Keratinocyte (primary cell): ENCODE measurements around the gene MANBA. TPM values are rescaled to one million over a fixed set of nuclear protein-coding genes. Genes with fewer than 3 reads are reported as not detected.

ENCODE experiments used
- DNase-seq: peaks from one replicate; pipeline ENCODE4 v3.0.0-alpha.2; 2011; ENCODE audit warnings: low read depth, missing footprints, low spot score
- FAIRE-seq: peaks from 2 replicates; lab custom pipeline; 2011; peaks lifted over from hg19 to GRCh38; lab: Jason Lieb, UNC
- H2AFZ ChIP-seq: 2 replicates; pipeline ENCODE4 v1.6.0; 2012; ENCODE audit warnings: low read length, control low read depth, inconsistent platforms; ENCODE audit not compliant: control insufficient read depth
- H3K27ac ChIP-seq: 2 replicates; pipeline ENCODE4 v1.5.1; 2011; ENCODE audit warnings: low read length; ENCODE audit not compliant: control insufficient read depth, insufficient read depth
- H3K27me3 ChIP-seq: 3 replicates; pipeline ENCODE4 v1.6.0; 2011; ENCODE audit warnings: low read length; ENCODE audit not compliant: control insufficient read depth, insufficient read depth; ENCODE audit errors: extremely low read depth
- H3K36me3 ChIP-seq, 2 experiments: 2 replicates in 1 of 2; 3 replicates in 1 of 2; pipeline ENCODE4 v1.5.1; 2011; ENCODE audit warnings: low read length in 2 of 2, mild to moderate bottlenecking in 1 of 2; ENCODE audit not compliant: control insufficient read depth in 2 of 2, insufficient read depth in 2 of 2; ENCODE audit errors: extremely low read depth in 1 of 2
- H3K4me1 ChIP-seq: 3 replicates; pipeline ENCODE4 v1.5.1; 2011; ENCODE audit warnings: low read length; ENCODE audit not compliant: control insufficient read depth, insufficient read depth; ENCODE audit errors: extremely low read depth
- H3K4me2 ChIP-seq: 3 replicates; pipeline ENCODE4 v1.6.0; 2011; ENCODE audit warnings: low read depth, low read length; ENCODE audit not compliant: control insufficient read depth, insufficient read depth; ENCODE audit errors: extremely low read depth
- H3K4me3 ChIP-seq, 3 experiments: fragments of 200-600 bp in 1 of 3; sonication (generic) in 1 of 3; 2 replicates in 2 of 3; 3 replicates in 1 of 3; pipeline ENCODE4 v1.5.1; 2011 to 2016; ENCODE audit warnings: low read length in 3 of 3, mild to moderate bottlenecking in 3 of 3, control low read depth in 2 of 3, inconsistent platforms in 1 of 3, low read depth in 1 of 3, mixed read lengths in 1 of 3, mixed run types in 1 of 3, moderate library complexity in 1 of 3; ENCODE audit not compliant: control insufficient read depth in 2 of 3, insufficient read depth in 2 of 3; ENCODE audit errors: extremely low read depth in 1 of 3
- H3K79me2 ChIP-seq: 2 replicates; pipeline ENCODE4 v1.6.0; 2012; ENCODE audit warnings: low read length; ENCODE audit not compliant: control insufficient read depth, insufficient read depth
- H3K9ac ChIP-seq: 3 replicates; pipeline ENCODE4 v1.6.0; 2011; ENCODE audit warnings: low read length; ENCODE audit not compliant: control insufficient read depth, insufficient read depth; ENCODE audit errors: extremely low read depth
- H3K9me1 ChIP-seq: 3 replicates; pipeline ENCODE4 v1.6.0; 2011; ENCODE audit warnings: low read length; ENCODE audit not compliant: control insufficient read depth, insufficient read depth; ENCODE audit errors: extremely low read depth
- H3K9me3 ChIP-seq: 2 replicates; pipeline ENCODE4 v1.5.1; 2012; ENCODE audit warnings: low read depth, low read length; ENCODE audit not compliant: control insufficient read depth
- H4K20me1 ChIP-seq: 3 replicates; pipeline ENCODE4 v1.6.0; 2011; ENCODE audit warnings: low read length; ENCODE audit not compliant: control insufficient read depth, insufficient read depth; ENCODE audit errors: extremely low read depth
- CTCF ChIP-seq, 3 experiments: IDR thresholded peaks in 1 of 3; conservative IDR thresholded peaks in 1 of 3; optimal IDR thresholded peaks in 1 of 3; 2 replicates in 2 of 3; 3 replicates in 1 of 3; pipeline versions ENCODE3 to v1.5.1; 2011; ENCODE audit warnings: low read length in 3 of 3, mild to moderate bottlenecking in 3 of 3, moderate library complexity in 2 of 3, control low read depth in 1 of 3, inconsistent platforms in 1 of 3; ENCODE audit not compliant: insufficient read depth in 2 of 3; ENCODE audit errors: extremely low read depth in 1 of 3
- EZH2 ChIP-seq: IDR thresholded peaks from one replicate; pipeline ENCODE4 v1.6.1; 2012; ENCODE audit warnings: inconsistent platforms, mild to moderate bottlenecking, low read length, moderate library complexity
- dilution Hi-C: fragments of 300-500 bp; cut with MboI; formaldehyde crosslinking; loops from one replicate; pipeline ENCODE4 v1.7.0; 2020; ENCODE audit warnings: low sequenced_read_pairs; ENCODE audit not compliant: extremely low pct_ligation_motif_present
- polyA plus RNA-seq, 5 experiments: library from polyadenylated mRNA; depleted of rRNA in 3 of 5; stranded (reverse) in 3 of 5; stranded (forward) in 1 of 5; unstranded in 1 of 5; fragments of >200 nt; gene quantifications; 1 replicate in 1 of 5; 2 replicates in 3 of 5; 3 replicates in 1 of 5; pipeline versions ENCODE4 v1.2.1 to v1.2.3, GENCODE V29; 2011 to 2012; ENCODE audit warnings: missing spikeins in 2 of 5, low read depth in 1 of 5, low replicate concordance in 1 of 5

Gene MANBA
- polyA plus RNA-seq, 1 donor (not counting 4 experiments of a cell fraction or from before 2014, with no cell fraction given) = 9.3 TPM

- no peak overlapping the region for H3K27ac ChIP-seq
- H3K36me3 ChIP-seq = peaks cover 16 to 32% of the 10 kb centered on the region in 2 experiments
- FAIRE-seq (no peak), DNase-seq (no peak)
- no peaks in the 10 kb centered on the region for H3K9me1 ChIP-seq
- H3K4me1 ChIP-seq = peaks cover 5% of the 10 kb centered on the region
- no peak overlapping the region for H3K4me2 ChIP-seq
- H3K27me3 ChIP-seq = no peaks in the 10 kb centered on the region
- dilution Hi-C loops = no loop called here
- H3K9ac ChIP-seq = no peak overlapping the region
- no peaks in the 10 kb centered on the region for H3K79me2 ChIP-seq
- H4K20me1 ChIP-seq = no peaks in the 10 kb centered on the region
- no peak overlapping the region for H2AFZ ChIP-seq
- no peak for TF ChIP-seq CTCF (optimal IDR thresholded peaks at IDR 0.05 in 1 of 3, IDR thresholded peaks at IDR 0.05 in 1 of 3, conservative IDR thresholded peaks at IDR 0.05 in 1 of 3; ENCODE audit: extremely low read depth in 1 of 3, insufficient read depth in 2 of 3, low read length in 3 of 3)
- TF ChIP-seq EZH2 = no peak
- no peaks in the 10 kb centered on the region for H3K9me3 ChIP-seq
- no peak overlapping the region for H3K4me3 ChIP-seq
Measured at GRCh38 chr4:102606261-102606660, 154.5 kb downstream of the MANBA start.

- Histone ChIP-seq H3K4me1 (peaks cover 10% of the 10 kb centered on the region), H3K9me3 (no peaks in the 10 kb centered on the region), H3K27me3 (no peaks in the 10 kb centered on the region), H2AFZ (no peak overlapping the region), H3K4me2 (no peak overlapping the region), H3K79me2 (no peaks in the 10 kb centered on the region), H3K9ac (no peak overlapping the region), H3K4me3 (no peak overlapping the region), H3K9me1 (no peaks in the 10 kb centered on the region), H3K36me3 (peaks cover 12 to 30% of the 10 kb centered on the region in 2 experiments), H3K27ac (no peak overlapping the region), H4K20me1 (no peaks in the 10 kb centered on the region)
- FAIRE-seq (peak; percentile 17), DNase-seq (no peak)
- dilution Hi-C loops = no loop called here
- TF ChIP-seq CTCF (optimal IDR thresholded peaks at IDR 0.05 in 1 of 3, IDR thresholded peaks at IDR 0.05 in 1 of 3, conservative IDR thresholded peaks at IDR 0.05 in 1 of 3; ENCODE audit: extremely low read depth in 1 of 3, insufficient read depth in 2 of 3, low read length in 3 of 3) = no peak
- no peak for TF ChIP-seq EZH2
Measured at GRCh38 chr4:102604222-102604940, 156.4 kb downstream of the MANBA start.
